Natural killer cell (primary cell): Measurements from ENCODE around the gene SYNGR2. TPM values are rescaled to one million over a fixed set of nuclear protein-coding genes. Genes with fewer than 3 reads are reported as not detected.

Experiments
- ATAC-seq, 3 donors: fragments of 150-1000 bp in 2 of 3; fragments of 200-7000 bp in 1 of 3; cut with Tn5 transposase; 1 replicate in 1 of 3; 2 replicates in 2 of 3; pipeline ENCODE4 v1.10.0; 2021; ENCODE audit warnings: mild to moderate bottlenecking in 2 of 3, moderate library complexity in 2 of 3
- DNase-seq, 2 donors: peaks; one replicate each; pipeline versions ENCODE4 v3.0.0 to v3.0.0-alpha.2; 2013 to 2021; ENCODE audit warnings: mixed read lengths in 1 of 2
- H3K27ac ChIP-seq: one replicate; pipeline ENCODE4 v1.5.1; 2013; ENCODE audit warnings: mild to moderate bottlenecking, low read length
- H3K27me3 ChIP-seq: one replicate; pipeline ENCODE4 v1.6.1; 2013; ENCODE audit warnings: low read length; ENCODE audit not compliant: control insufficient read depth, insufficient read depth
- H3K36me3 ChIP-seq: one replicate; pipeline ENCODE4 v1.6.1; 2013; ENCODE audit warnings: low read length; ENCODE audit not compliant: control insufficient read depth, insufficient read depth
- H3K4me1 ChIP-seq: one replicate; pipeline ENCODE4 v1.6.1; 2013; ENCODE audit warnings: low read length; ENCODE audit not compliant: control insufficient read depth, insufficient read depth
- H3K4me3 ChIP-seq: one replicate; pipeline ENCODE4 v1.5.1; 2013; ENCODE audit warnings: low read length
- H3K9me3 ChIP-seq: one replicate; pipeline ENCODE4 v1.6.1; 2013; ENCODE audit warnings: low read length; ENCODE audit not compliant: control insufficient read depth, insufficient read depth
- H3K27ac Mint-ChIP-seq, 2 donors: one replicate each; pipeline ENCODE4 v1.8.0; 2022; ENCODE audit warnings: mild to moderate bottlenecking in 2 of 2, mixed read lengths in 2 of 2, moderate library complexity in 1 of 2
- H3K27me3 Mint-ChIP-seq, 2 donors: one replicate each; pipeline ENCODE4 v1.8.0; 2022; ENCODE audit warnings: low read depth in 2 of 2, mixed read lengths in 2 of 2
- H3K36me3 Mint-ChIP-seq: one replicate; pipeline ENCODE4 v1.8.0; 2022; ENCODE audit warnings: mixed read lengths
- H3K4me1 Mint-ChIP-seq, 2 donors: one replicate each; pipeline ENCODE4 v1.8.0; 2022; ENCODE audit warnings: mixed read lengths in 2 of 2
- H3K4me3 Mint-ChIP-seq: one replicate; pipeline ENCODE4 v1.8.0; 2022; ENCODE audit warnings: mild to moderate bottlenecking, moderate library complexity, mixed read lengths
- H3K9me3 Mint-ChIP-seq, 2 donors: one replicate each; pipeline ENCODE4 v1.8.0; 2022; ENCODE audit warnings: mixed read lengths in 2 of 2
- WGBS: methylation state at CpG from one replicate; pipeline ENCODE4 v1.1.7; 2013; ENCODE audit warnings: missing lambda C conversion rate; ENCODE audit not compliant: insufficient coverage; 5-methylcytosine and 5-hydroxymethylcytosine counted together
- intact Hi-C: fragments of 100-400 bp; cut with micrococcal nuclease; formaldehyde crosslinking; loops from one replicate; pipeline ENCODE4 v1.14.2; 2022
- total RNA-seq, 4 donors: library from RNA; stranded (reverse); fragments of 120-200 nt in 1 of 4; gene quantifications; one replicate each; pipeline versions ENCODE4 v1.2.3 to v1.2.4, GENCODE V29; 2013 to 2022
- TF ChIP-seq, protein P1 (sequence below): fragments of 200-600 bp; IDR thresholded peaks from one replicate; pipeline ENCODE4 v1.8.0; 2022; ENCODE audit warnings: antibody characterized with exemption

Gene SYNGR2
- total RNA-seq, 3 donors from 2014 or later (not counting 1 experiment from before 2014, with no cell fraction given), result 41.2 to 62.1 (median 43.5) TPM

- DNase-seq (no peak), ATAC-seq (no peak)
- intact Hi-C loops, result no loop called here
- no peaks in the 10 kb centered on the region for H3K36me3 Mint-ChIP-seq
- H3K27me3 Mint-ChIP-seq, result no peaks in the 10 kb centered on the region
- Histone ChIP-seq H3K9me3 (no peaks in the 10 kb centered on the region), H3K4me3 (peak overlapping the region; percentile 91), H3K27me3 (no peaks in the 10 kb centered on the region), H3K36me3 (peaks cover 54% of the 10 kb centered on the region), H3K4me1 (peaks cover 86% of the 10 kb centered on the region), H3K27ac (peak overlapping the region; percentile 45)
- peaks cover 43 to 69% of the 10 kb centered on the region in 2 donors for H3K4me1 Mint-ChIP-seq
- H3K4me3 Mint-ChIP-seq, result peak overlapping the region; percentile 92
- TF ChIP-seq, protein P1, sequence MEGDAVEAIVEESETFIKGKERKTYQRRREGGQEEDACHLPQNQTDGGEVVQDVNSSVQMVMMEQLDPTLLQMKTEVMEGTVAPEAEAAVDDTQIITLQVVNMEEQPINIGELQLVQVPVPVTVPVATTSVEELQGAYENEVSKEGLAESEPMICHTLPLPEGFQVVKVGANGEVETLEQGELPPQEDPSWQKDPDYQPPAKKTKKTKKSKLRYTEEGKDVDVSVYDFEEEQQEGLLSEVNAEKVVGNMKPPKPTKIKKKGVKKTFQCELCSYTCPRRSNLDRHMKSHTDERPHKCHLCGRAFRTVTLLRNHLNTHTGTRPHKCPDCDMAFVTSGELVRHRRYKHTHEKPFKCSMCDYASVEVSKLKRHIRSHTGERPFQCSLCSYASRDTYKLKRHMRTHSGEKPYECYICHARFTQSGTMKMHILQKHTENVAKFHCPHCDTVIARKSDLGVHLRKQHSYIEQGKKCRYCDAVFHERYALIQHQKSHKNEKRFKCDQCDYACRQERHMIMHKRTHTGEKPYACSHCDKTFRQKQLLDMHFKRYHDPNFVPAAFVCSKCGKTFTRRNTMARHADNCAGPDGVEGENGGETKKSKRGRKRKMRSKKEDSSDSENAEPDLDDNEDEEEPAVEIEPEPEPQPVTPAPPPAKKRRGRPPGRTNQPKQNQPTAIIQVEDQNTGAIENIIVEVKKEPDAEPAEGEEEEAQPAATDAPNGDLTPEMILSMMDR, result no peak
- WGBS, result 10% methylated on average over 5 of the region's 6 CpGs
- H3K27ac Mint-ChIP-seq, result peak overlapping the region; percentile 81 to 87
- H3K9me3 Mint-ChIP-seq, result no peaks in the 10 kb centered on the region
These were observed 41.5 kb upstream of the SYNGR2 start for GRCh38 chr17:78126895-78127238.

DNA sequence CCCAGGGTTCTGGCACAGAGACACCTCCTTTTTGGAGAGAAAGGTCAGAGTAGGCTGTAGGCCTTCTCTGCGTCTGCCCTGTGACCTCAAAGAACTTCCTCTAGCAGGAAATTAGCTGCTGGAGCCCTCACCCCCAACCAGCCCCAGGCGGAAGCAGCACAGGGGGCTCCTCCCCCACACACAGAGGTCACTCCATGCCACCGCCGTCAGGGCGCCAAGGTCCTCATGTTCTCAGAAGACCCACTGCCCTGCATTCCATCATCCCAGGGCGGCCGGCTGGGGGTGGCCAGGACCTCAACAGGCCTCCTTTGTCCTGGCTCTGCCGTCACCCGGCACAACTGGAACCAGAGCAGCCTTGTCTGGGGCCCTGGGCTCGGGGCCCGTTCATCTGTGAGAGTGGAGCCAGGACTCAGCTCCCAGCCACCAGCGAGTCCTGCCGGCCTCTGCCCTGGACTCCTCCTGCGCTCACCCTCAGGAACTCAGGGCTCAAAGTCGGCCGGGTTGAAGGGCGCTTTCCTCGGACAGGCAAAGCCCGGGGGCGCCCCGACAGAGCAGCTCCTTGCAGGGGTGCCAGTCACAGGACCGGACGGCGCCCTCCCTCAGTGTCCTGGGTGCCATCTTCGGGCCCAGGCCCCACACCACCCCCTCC lies 41.0 kb upstream of the SYNGR2 start:
- H3K27me3 Mint-ChIP-seq, result no peaks in the 10 kb centered on the region
- H3K4me1 ChIP-seq, result peaks cover 83% of the 10 kb centered on the region
- ATAC-seq (peak; percentile 41 to 65 (median 60)), DNase-seq (peak; percentile 66 to 84)
- peak overlapping the region; percentile 92 for H3K4me3 Mint-ChIP-seq
- H3K36me3 ChIP-seq, result peaks cover 50% of the 10 kb centered on the region
- H3K27ac Mint-ChIP-seq, result peak overlapping the region; percentile 81 to 87
- peak overlapping the region; percentile 45 for H3K27ac ChIP-seq
- H3K4me1 Mint-ChIP-seq, result peaks cover 39 to 66% of the 10 kb centered on the region in 2 donors
- H3K9me3 ChIP-seq, result no peaks in the 10 kb centered on the region
- TF ChIP-seq, protein P1, result no peak
- H3K27me3 ChIP-seq, result no peaks in the 10 kb centered on the region
- peak overlapping the region; percentile 91 for H3K4me3 ChIP-seq
- intact Hi-C loops, result no loop called here
- H3K36me3 Mint-ChIP-seq, result no peaks in the 10 kb centered on the region
- 2% methylated on average over 25 of the region's 25 CpGs for WGBS
- no peaks in the 10 kb centered on the region for H3K9me3 Mint-ChIP-seq

- Histone ChIP-seq H3K4me1 (peaks cover 83% of the 10 kb centered on the region), H3K4me3 (peak overlapping the region; percentile 91), H3K27me3 (no peaks in the 10 kb centered on the region), H3K27ac (peak overlapping the region; percentile 45), H3K36me3 (peaks cover 50% of the 10 kb centered on the region), H3K9me3 (no peaks in the 10 kb centered on the region)
- Mint-ChIP-seq H3K36me3 (no peaks in the 10 kb centered on the region), H3K9me3 (no peaks in the 10 kb centered on the region), H3K27me3 (no peaks in the 10 kb centered on the region), H3K4me3 (peak overlapping the region; percentile 92), H3K27ac (peak overlapping the region; percentile 81 to 87), H3K4me1 (peaks cover 41 to 66% of the 10 kb centered on the region in 2 donors)
- intact Hi-C loops, result no loop called here
- WGBS, result under 1% methylated on average over 35 of the region's 39 CpGs
- TF ChIP-seq, protein P1, result no peak
- DNase-seq, result peak in 1 of 2 donors; percentile 46
- no peak for ATAC-seq
These were observed 40.4 kb upstream of the SYNGR2 start for GRCh38 chr17:78127888-78128550.
